ENCODE results near the gene BMP6.

Gene BMP6

GRCh38 chr6:7903673-7904072, 177.8 kb downstream of the BMP6 start:
- no peak for DNase-seq (ENCODE audit: low read depth in 2 of 2)

GRCh38 chr6:7904654-7905319, 178.9 kb downstream of the BMP6 start:
- DNase-seq (ENCODE audit: low read depth in 2 of 2) = no peak

GRCh38 chr6:7905416-7905815, 179.5 kb downstream of the BMP6 start:
- DNase-seq (ENCODE audit: low read depth in 2 of 2) = no peak

- no peak for DNase-seq (ENCODE audit: low read depth in 2 of 2)
These were observed 180.8 kb downstream of the BMP6 start for GRCh38 chr6:7906741-7907140.

GRCh38 chr6:7907159-7907558, 181.3 kb downstream of the BMP6 start:
- no peak for DNase-seq (ENCODE audit: low read depth in 2 of 2)

GRCh38 chr6:7909323-7910276, 183.7 kb downstream of the BMP6 start:
- peak; percentile 8 to 13 for DNase-seq (ENCODE audit: low read depth in 2 of 2)

GRCh38 chr6:7910298-7910653, 184.4 kb downstream of the BMP6 start:
- no peak for DNase-seq (ENCODE audit: low read depth in 2 of 2)

- DNase-seq (ENCODE audit: low read depth in 2 of 2) = peak; percentile 25 to 33
These were observed 184.9 kb downstream of the BMP6 start, which contains the start of gene TXNDC5 for GRCh38 chr6:7910654-7911344. TSS of gene TXNDC5 (minus strand) at chr6:7910788. CDS start at chr6:7910776, 12 bp downstream.

GRCh38 chr6:7911345-7911725, 185.4 kb downstream of the BMP6 start:
- DNase-seq (ENCODE audit: low read depth in 2 of 2) = no peak

GRCh38 chr6:7912024-7912423, 186.1 kb downstream of the BMP6 start:
- DNase-seq (ENCODE audit: low read depth in 2 of 2) = no peak

GRCh38 chr6:7912736-7913517, 187.0 kb downstream of the BMP6 start:
- no peak for DNase-seq (ENCODE audit: low read depth in 2 of 2)

- no peak for DNase-seq (ENCODE audit: low read depth in 2 of 2)
These were observed 188.4 kb downstream of the BMP6 start for GRCh38 chr6:7914311-7914710.

- no peak for DNase-seq (ENCODE audit: low read depth in 2 of 2)
These were observed 189.3 kb downstream of the BMP6 start for GRCh38 chr6:7914991-7915789.

- DNase-seq (ENCODE audit: low read depth in 2 of 2) = no peak
These were observed 191.1 kb downstream of the BMP6 start for GRCh38 chr6:7916959-7917358.

- DNase-seq (ENCODE audit: low read depth in 2 of 2) = no peak
These were observed 191.8 kb downstream of the BMP6 start for GRCh38 chr6:7917729-7918128.

- DNase-seq (ENCODE audit: low read depth in 2 of 2) = no peak
These were observed 192.5 kb downstream of the BMP6 start for GRCh38 chr6:7918403-7918802.

GRCh38 chr6:7919871-7920270, 194.0 kb downstream of the BMP6 start:
- no peak for DNase-seq (ENCODE audit: low read depth in 2 of 2)

- no peak for DNase-seq (ENCODE audit: low read depth in 2 of 2)
These were observed 194.5 kb downstream of the BMP6 start for GRCh38 chr6:7920425-7920824.

- no peak for DNase-seq (ENCODE audit: low read depth in 2 of 2)
These were observed 195.1 kb downstream of the BMP6 start for GRCh38 chr6:7921046-7921445.

- no peak for DNase-seq (ENCODE audit: low read depth in 2 of 2)
These were observed 195.8 kb downstream of the BMP6 start for GRCh38 chr6:7921632-7922092.

GRCh38 chr6:7922596-7922995, 196.7 kb downstream of the BMP6 start:
- DNase-seq (ENCODE audit: low read depth in 2 of 2) = no peak
